ENCODE data around the gene DCK.

- no peak for TF ChIP-seq CTCF (conservative IDR thresholded peaks at IDR 0.05; ENCODE audit: low read depth, low read length)
- TF ChIP-seq MAFK (IDR thresholded peaks at IDR 0.05; ENCODE audit: low read depth, low read length): no peak
- no peak for TF ChIP-seq BHLHE40 (IDR thresholded peaks at IDR 0.05; ENCODE audit: low read depth, low read length)
- no peak for TF ChIP-seq POLR2A (IDR thresholded peaks at IDR 0.05; ENCODE audit: low read depth, low read length)
- no peak for TF ChIP-seq ELK1 (IDR thresholded peaks at IDR 0.05; ENCODE audit: borderline replicate concordance, low read depth, low read length)
- TF ChIP-seq CEBPB (IDR thresholded peaks at IDR 0.05; ENCODE audit: low read depth, low read length): no peak
- TF ChIP-seq RFX5 (IDR thresholded peaks at IDR 0.05; ENCODE audit: low read depth, low read length): no peak
- no peak for TF ChIP-seq FOS (IDR thresholded peaks at IDR 0.05; ENCODE audit: low read depth, low read length)
- no peak for TF ChIP-seq MAZ (IDR thresholded peaks at IDR 0.05; ENCODE audit: borderline replicate concordance, low read depth, low read length)
- no peak for TF ChIP-seq CHD1 (IDR thresholded peaks at IDR 0.05; ENCODE audit: low read depth, low read length)
Measured at GRCh38 chr4:71004281-71004851, 10.9 kb downstream of the DCK start.
